OCI-LY7 (cell line): Measurements from ENCODE around the gene CFAP68. TPM values are rescaled to one million over a fixed set of nuclear protein-coding genes. Genes with fewer than 3 reads are reported as not detected.

Experiments used
- BruUV-seq: library from RNA; stranded (reverse); fragments of 400-500 nt; replicated peaks from 2 replicates; lab custom pipeline; 2021; lab: Mats Ljungman, UMichigan
- CTCF ChIA-PET: fragments of 300-600 bp; sonication (Branson Sonifier 250); formaldehyde crosslinking; loops from one replicate; lab custom pipeline; 2022; ENCODE audit warnings: antibody characterized with exemption; ENCODE audit not compliant: unreplicated experiment; lab: Charles Lee
- POLR2A ChIA-PET: fragments of 300-600 bp; sonication (Branson Sonifier 250); formaldehyde crosslinking; loops from one replicate; lab custom pipeline; 2022; ENCODE audit warnings: antibody characterized with exemption; lab: Charles Lee
- DNase-seq: peaks from one replicate; pipeline ENCODE4 v3.0.0-alpha.2; 2015; ENCODE audit warnings: low spot score
- H2AFZ ChIP-seq: fragments of 200-600 bp; sonication (generic), shearing (Covaris generic); 2 replicates; pipeline ENCODE4 v1.6.1; 2014; ENCODE audit warnings: mild to moderate bottlenecking, antibody characterized with exemption, low read length, moderate library complexity
- H3K27ac ChIP-seq: fragments of 200-600 bp; sonication (generic); 2 replicates; pipeline ENCODE4 v1.5.1; 2014; ENCODE audit warnings: mixed run types, low read depth, mild to moderate bottlenecking, moderate library complexity, low read length, inconsistent platforms; ENCODE audit not compliant: poor library complexity, severe bottlenecking
- H3K36me3 ChIP-seq: fragments of 200-600 bp; sonication (generic); 2 replicates; pipeline ENCODE4 v1.6.1; 2014; ENCODE audit warnings: mild to moderate bottlenecking, antibody characterized with exemption, low read length, moderate library complexity, mixed read lengths; ENCODE audit not compliant: insufficient read depth
- H3K4me1 ChIP-seq: fragments of 200-600 bp; sonication (generic); 2 replicates; pipeline ENCODE4 v1.5.1; 2014; ENCODE audit warnings: mild to moderate bottlenecking, low read length; ENCODE audit not compliant: insufficient read depth, poor library complexity, severe bottlenecking
- H3K4me2 ChIP-seq: fragments of 200-600 bp; sonication (generic); 2 replicates; pipeline ENCODE4 v1.6.1; 2014; ENCODE audit warnings: mild to moderate bottlenecking, low read length
- H3K4me3 ChIP-seq: fragments of 200-600 bp; sonication (generic); 2 replicates; pipeline ENCODE4 v1.5.1; 2014; ENCODE audit warnings: mild to moderate bottlenecking, low read depth, low read length; ENCODE audit not compliant: poor library complexity, severe bottlenecking
- H3K79me2 ChIP-seq: fragments of 200-600 bp; sonication (generic); 2 replicates; pipeline ENCODE4 v1.6.1; 2016; ENCODE audit warnings: low read depth, mild to moderate bottlenecking, low read length, moderate library complexity, mixed read lengths; ENCODE audit not compliant: insufficient read depth
- H3K9me2 ChIP-seq: fragments of 200-600 bp; sonication (generic); 2 replicates; pipeline ENCODE4 v1.6.1; 2016; ENCODE audit warnings: mild to moderate bottlenecking, low read length, mixed read lengths; ENCODE audit not compliant: insufficient read depth
- H3K9me3 ChIP-seq: fragments of 200-600 bp; sonication (generic); 2 replicates; pipeline ENCODE4 v1.6.1; 2014; ENCODE audit warnings: mild to moderate bottlenecking, mixed run types, low read length, mixed read lengths
- H4K20me1 ChIP-seq: fragments of 200-600 bp; sonication (generic); 2 replicates; pipeline ENCODE4 v1.6.1; 2014; ENCODE audit warnings: mild to moderate bottlenecking, antibody characterized with exemption, low read length, moderate library complexity, mixed read lengths; ENCODE audit not compliant: insufficient read depth
- EZH2phosphoT487 ChIP-seq: fragments of 200-600 bp; sonication (generic); IDR thresholded peaks from 2 replicates; pipeline ENCODE4 v1.6.1; 2018; ENCODE audit warnings: low read depth, borderline replicate concordance, mild to moderate bottlenecking, mixed run types, antibody characterized with exemption, low read length, moderate library complexity, mixed read lengths
- intact Hi-C: fragments of 100-400 bp; cut with micrococcal nuclease; formaldehyde crosslinking; loops from one replicate; pipeline ENCODE4 v1.10.0; 2022; ENCODE audit not compliant: unreplicated experiment
- total RNA-seq, 2 experiments: library from RNA; depleted of rRNA in 1 of 2; stranded (reverse); fragments of >200 nt in 1 of 2; shearing (Covaris generic) in 1 of 2; gene quantifications; 2 replicates each; pipeline ENCODE4 v1.2.3, GENCODE V29; 2014 to 2022
- TF ChIP-seq, protein P1 (sequence below): fragments of 200-600 bp; sonication (generic); conservative IDR thresholded peaks from 2 replicates; pipeline ENCODE4 v1.5.1; 2014; ENCODE audit warnings: mild to moderate bottlenecking, antibody characterized with exemption, low read length, moderate library complexity, mixed read lengths

CFAP68 gene
- total RNA-seq, 2 experiments from 2014 or later: 17.3 to 22.4 TPM

DNA sequence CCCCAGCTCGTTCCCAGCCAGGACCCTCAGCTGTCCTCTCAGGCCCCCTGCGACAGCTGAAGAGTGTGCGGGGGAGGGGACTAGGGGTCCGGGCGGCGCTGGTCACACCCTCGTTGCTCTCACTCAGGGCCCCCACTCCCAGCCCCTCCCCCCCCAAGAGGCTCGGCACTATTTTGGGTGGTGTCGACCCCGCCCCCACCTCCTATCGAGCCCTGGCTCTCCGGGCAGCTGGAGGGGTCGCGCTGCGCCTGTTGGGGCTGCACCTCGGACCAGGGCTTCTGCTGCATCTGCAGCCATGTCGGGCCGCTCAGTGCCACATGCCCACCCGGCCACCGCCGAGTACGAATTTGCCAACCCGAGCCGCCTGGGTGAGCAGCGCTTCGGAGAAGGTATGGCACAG is 33.2 kb downstream of the CFAP68 start, which contains the start of gene HSPB2:
Gene HSPB2, plus strand, starts transcription at position 200 of the 400 bp plus-strand sequence. Its CDS starts 96 bp downstream, at position 296.
- Histone ChIP-seq H3K79me2 (no peaks in the 10 kb centered on the region), H3K9me2 (no peaks in the 10 kb centered on the region), H4K20me1 (no peaks in the 10 kb centered on the region), H3K36me3 (no peaks in the 10 kb centered on the region), H3K4me1 (no peaks in the 10 kb centered on the region), H3K27ac (no peak within 1 kb of the TSS), H3K4me3 (no peak within 1 kb of the TSS), H3K4me2 (no peak within 1 kb of the TSS), H3K9me3 (no peaks in the 10 kb centered on the region), H2AFZ (no peak within 1 kb of the TSS)
- ChIA-PET CTCF (no interaction called here), POLR2A (no interaction called here)
- no peak for DNase-seq
- TF ChIP-seq, protein P1, sequence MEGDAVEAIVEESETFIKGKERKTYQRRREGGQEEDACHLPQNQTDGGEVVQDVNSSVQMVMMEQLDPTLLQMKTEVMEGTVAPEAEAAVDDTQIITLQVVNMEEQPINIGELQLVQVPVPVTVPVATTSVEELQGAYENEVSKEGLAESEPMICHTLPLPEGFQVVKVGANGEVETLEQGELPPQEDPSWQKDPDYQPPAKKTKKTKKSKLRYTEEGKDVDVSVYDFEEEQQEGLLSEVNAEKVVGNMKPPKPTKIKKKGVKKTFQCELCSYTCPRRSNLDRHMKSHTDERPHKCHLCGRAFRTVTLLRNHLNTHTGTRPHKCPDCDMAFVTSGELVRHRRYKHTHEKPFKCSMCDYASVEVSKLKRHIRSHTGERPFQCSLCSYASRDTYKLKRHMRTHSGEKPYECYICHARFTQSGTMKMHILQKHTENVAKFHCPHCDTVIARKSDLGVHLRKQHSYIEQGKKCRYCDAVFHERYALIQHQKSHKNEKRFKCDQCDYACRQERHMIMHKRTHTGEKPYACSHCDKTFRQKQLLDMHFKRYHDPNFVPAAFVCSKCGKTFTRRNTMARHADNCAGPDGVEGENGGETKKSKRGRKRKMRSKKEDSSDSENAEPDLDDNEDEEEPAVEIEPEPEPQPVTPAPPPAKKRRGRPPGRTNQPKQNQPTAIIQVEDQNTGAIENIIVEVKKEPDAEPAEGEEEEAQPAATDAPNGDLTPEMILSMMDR: no peak
- no peak for TF ChIP-seq EZH2phosphoT487
- intact Hi-C loops: no loop called here
- no TSS peak for BruUV-seq

- no peak overlapping the region for H2AFZ ChIP-seq
- no peak overlapping the region for H3K27ac ChIP-seq
- no peaks in the 10 kb centered on the region for H3K9me2 ChIP-seq
- H3K4me3 ChIP-seq: no peak overlapping the region
- TF ChIP-seq EZH2phosphoT487: no peak
- TF ChIP-seq, protein P1: no peak
- no peaks in the 10 kb centered on the region for H3K36me3 ChIP-seq
- no peaks in the 10 kb centered on the region for H3K4me1 ChIP-seq
- POLR2A ChIA-PET: interaction anchor here (0.8 kb wide), 1 partner anchor 13 kb away, joined by 3 read pairs; no protein-coding TSS in a partner anchor
- no peak for DNase-seq
- BruUV-seq: no TSS peak
- no peak overlapping the region for H3K4me2 ChIP-seq
- no peaks in the 10 kb centered on the region for H4K20me1 ChIP-seq
- H3K79me2 ChIP-seq: no peaks in the 10 kb centered on the region
- H3K9me3 ChIP-seq: no peaks in the 10 kb centered on the region
- intact Hi-C loops: no loop called here
- CTCF ChIA-PET: no interaction called here
These were observed 33.9 kb downstream of the CFAP68 start for GRCh38 chr11:111913031-111913861.

GRCh38 chr11:111913997-111914396 is 34.7 kb downstream of the CFAP68 start:
- POLR2A ChIA-PET: interaction anchor here (1.4 to 2.1 kb wide), 4 partner anchors 13 to 49 kb away, joined by 3 to 13 read pairs (median 4); partner anchors contain the start of gene ALG9

More at GRCh38 chr11:111913997-111914396, 34.7 kb downstream of the CFAP68 start:
- no peaks in the 10 kb centered on the region for H3K9me3 ChIP-seq
- no peak overlapping the region for H3K4me3 ChIP-seq
- no peaks in the 10 kb centered on the region for H4K20me1 ChIP-seq
- no peaks in the 10 kb centered on the region for H3K4me1 ChIP-seq
- CTCF ChIA-PET: no interaction called here
- H2AFZ ChIP-seq: no peak overlapping the region
- no peaks in the 10 kb centered on the region for H3K79me2 ChIP-seq
- H3K4me2 ChIP-seq: no peak overlapping the region
- DNase-seq: no peak
- no TSS peak for BruUV-seq
- intact Hi-C loops: no loop called here
- TF ChIP-seq, protein P1: no peak
- no peak for TF ChIP-seq EZH2phosphoT487
- H3K36me3 ChIP-seq: no peaks in the 10 kb centered on the region
- no peak overlapping the region for H3K27ac ChIP-seq
- no peaks in the 10 kb centered on the region for H3K9me2 ChIP-seq
